GM23338 (cell line): Measurements from ENCODE around the gene LARP1B. TPM values are rescaled to one million over a fixed set of nuclear protein-coding genes. Genes with fewer than 3 reads are reported as not detected.

Experiments used
- ATAC-seq: fragments of 200-7000 bp; cut with Tn5 transposase; 3 replicates; pipeline ENCODE4 v1.9.1; 2020
- DNase-seq: peaks from one replicate; pipeline ENCODE4 v3.0.0-alpha.2; 2015; ENCODE audit warnings: low spot score
- H2AFZ ChIP-seq: fragments of 200-600 bp; sonication (generic); 2 replicates; pipeline ENCODE4 v1.8.0; 2016; ENCODE audit warnings: antibody characterized with exemption, mild to moderate bottlenecking, moderate library complexity
- H3F3A ChIP-seq: fragments of 200-600 bp; sonication (generic); replicated peaks from 2 replicates; pipeline ENCODE4 v1.8.0; 2017; ENCODE audit warnings: antibody characterized with exemption, mixed run types, low read depth
- H3K27ac ChIP-seq: fragments of 200-600 bp; sonication (generic); 2 replicates; pipeline ENCODE4 v1.6.1; 2016; ENCODE audit warnings: low read depth
- H3K27me3 ChIP-seq: fragments of 200-600 bp; sonication (generic); 2 replicates; pipeline ENCODE4 v1.8.0; 2016; ENCODE audit warnings: mild to moderate bottlenecking, mixed run types, moderate library complexity; ENCODE audit not compliant: insufficient read depth
- H3K36me3 ChIP-seq: fragments of 200-600 bp; sonication (generic); 2 replicates; pipeline ENCODE4 v1.8.0; 2016; ENCODE audit warnings: mild to moderate bottlenecking; ENCODE audit not compliant: insufficient read depth
- H3K4me1 ChIP-seq: fragments of 200-600 bp; sonication (generic); 2 replicates; pipeline ENCODE4 v1.8.0; 2016; ENCODE audit warnings: mild to moderate bottlenecking, moderate library complexity; ENCODE audit not compliant: insufficient read depth
- H3K4me2 ChIP-seq: fragments of 200-600 bp; sonication (generic); 2 replicates; pipeline ENCODE4 v1.7.1; 2017; ENCODE audit warnings: mixed run types
- H3K4me3 ChIP-seq: fragments of 200-600 bp; sonication (generic); 2 replicates; pipeline ENCODE4 v1.6.1; 2016; ENCODE audit warnings: mixed run types
- H3K79me2 ChIP-seq: fragments of 200-600 bp; sonication (generic); replicated peaks from 2 replicates; pipeline ENCODE4 v1.8.0; 2017; ENCODE audit warnings: mild to moderate bottlenecking; ENCODE audit not compliant: insufficient read depth
- H3K9me2 ChIP-seq: fragments of 200-600 bp; sonication (generic); 2 replicates; pipeline ENCODE4 v1.8.0; 2017; ENCODE audit not compliant: insufficient read depth
- H4K20me1 ChIP-seq: fragments of 200-600 bp; sonication (generic); replicated peaks from 2 replicates; pipeline ENCODE4 v1.8.0; 2017; ENCODE audit warnings: mild to moderate bottlenecking; ENCODE audit not compliant: insufficient read depth
- H3K27ac Mint-ChIP-seq: 2 replicates; pipeline ENCODE4 v1.8.0; 2020; ENCODE audit warnings: inconsistent platforms, mild to moderate bottlenecking, moderate library complexity, mixed read lengths
- H3K27me3 Mint-ChIP-seq: 3 replicates; pipeline ENCODE4 v1.8.0; 2022; ENCODE audit warnings: low read depth, mild to moderate bottlenecking, moderate library complexity, mixed read lengths, inconsistent platforms; ENCODE audit not compliant: insufficient read depth, poor library complexity
- H3K36me3 Mint-ChIP-seq: 3 replicates; pipeline ENCODE4 v1.8.0; 2021; ENCODE audit warnings: low read depth, mild to moderate bottlenecking, inconsistent platforms, moderate library complexity, mixed read lengths
- H3K4me1 Mint-ChIP-seq: 3 replicates; pipeline ENCODE4 v1.8.0; 2020; ENCODE audit warnings: mild to moderate bottlenecking, inconsistent platforms, mixed read lengths
- H3K4me3 Mint-ChIP-seq: 3 replicates; pipeline ENCODE4 v1.8.0; 2021; ENCODE audit warnings: moderate library complexity, mild to moderate bottlenecking, inconsistent platforms, mixed read lengths
- H3K9me3 Mint-ChIP-seq: 3 replicates; pipeline ENCODE4 v1.8.0; 2020; ENCODE audit warnings: moderate library complexity, mild to moderate bottlenecking, inconsistent platforms, mixed read lengths
- CTCF ChIP-seq, 2 experiments: fragments of 200-600 bp in 1 of 2; sonication (generic) in 1 of 2; conservative IDR thresholded peaks; 2 replicates each; pipeline versions ENCODE4 v1.5.1 to v1.6.1; 2016 to 2017; ENCODE audit warnings: antibody characterized with exemption in 2 of 2, low read depth in 2 of 2, mild to moderate bottlenecking in 2 of 2, moderate library complexity in 1 of 2
- EZH2phosphoT487 ChIP-seq: fragments of 200-600 bp; sonication (generic); IDR thresholded peaks from one replicate; pipeline ENCODE4 v1.8.1; 2018; ENCODE audit warnings: antibody characterized with exemption; ENCODE audit not compliant: unreplicated experiment
- NANOG ChIP-seq: IDR thresholded peaks from 2 replicates; pipeline ENCODE4 v1.6.1; 2016; ENCODE audit warnings: antibody characterized with exemption, borderline replicate concordance
- ZNF462 ChIP-seq: fragments of 250-450 bp; sonication (Bioruptor Pico); IDR thresholded peaks from 2 replicates; pipeline ENCODE4 v1.5.0; 2020; ENCODE audit warnings: mild to moderate bottlenecking, moderate library complexity
- polyA plus RNA-seq: library from polyadenylated mRNA; unstranded; fragments of >200 nt; fragmentation: Nextera tagmentation; extraction: Ambion mirVana; gene quantifications from 2 replicates; pipeline ENCODE4 v1.2.1, GENCODE V29; 2016
- total RNA-seq: library from RNA; depleted of rRNA; stranded (reverse); fragments of >200 nt; shearing (Covaris generic); gene quantifications from 2 replicates; pipeline ENCODE4 v1.2.3, GENCODE V29; 2014
- TF ChIP-seq, protein P1 (sequence below): IDR thresholded peaks from one replicate; pipeline ENCODE4 v1.6.1; 2018; ENCODE audit warnings: antibody characterized with exemption; ENCODE audit not compliant: unreplicated experiment

LARP1B gene
- total and polyA plus RNA-seq, 2 experiments from 2014 or later: 42.5 to 45.4 TPM

DNA sequence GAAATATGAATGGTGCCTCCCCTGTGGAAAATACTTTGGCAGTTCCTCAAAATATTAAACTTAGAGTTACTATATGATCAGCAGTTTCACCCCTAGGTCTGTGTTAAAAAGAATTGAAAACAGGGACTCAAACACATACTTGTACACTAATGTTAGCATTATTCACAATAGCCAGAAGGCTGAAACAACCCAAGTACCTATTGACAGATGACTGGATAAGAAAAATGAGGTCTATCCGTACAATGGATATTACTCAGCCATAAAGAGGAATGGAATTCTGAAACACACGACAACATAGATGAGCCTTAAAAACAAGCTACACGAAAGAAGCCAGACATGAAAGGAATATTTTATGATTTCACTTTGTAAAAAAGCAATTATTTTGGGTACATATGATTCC lies 171.6 kb downstream of the LARP1B start:
- H3K4me1 ChIP-seq: no peaks in the 10 kb centered on the region
- H3K4me3 Mint-ChIP-seq: no peak overlapping the region

DNA sequence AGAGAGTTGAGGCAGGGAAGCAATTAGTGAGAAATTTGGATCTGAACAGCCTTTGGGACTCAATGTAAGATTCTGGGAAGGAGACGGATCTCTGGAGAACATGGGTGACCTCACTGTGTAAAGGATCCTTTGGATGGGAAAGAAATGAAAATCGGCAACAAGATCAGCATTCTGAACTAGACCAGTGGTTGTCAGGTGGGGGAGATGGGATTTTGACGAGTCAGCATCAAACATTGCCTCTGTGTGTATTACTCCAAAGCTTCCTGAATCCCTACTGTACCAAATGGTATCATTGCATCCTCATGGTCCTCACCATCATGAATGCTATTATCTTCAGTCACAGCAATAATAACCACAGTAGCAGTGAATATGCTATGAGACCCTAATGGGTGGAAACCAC lies 173.7 kb downstream of the LARP1B start:
- no peaks in the 10 kb centered on the region for H3K27me3 Mint-ChIP-seq
- TF ChIP-seq CTCF (conservative IDR thresholded peaks at IDR 0.05; ENCODE audit: low read depth in 2 of 2) (no peak), ZNF462 (CRISPR knock-in tag) (no peak)

More for the DNA sequence above, 171.6 kb downstream of the LARP1B start:
- Histone ChIP-seq H3K9me2 (no peaks in the 10 kb centered on the region; the same call in 1 of the 2 replicates), H4K20me1 (no peaks in the 10 kb centered on the region), H3K27ac (no peak overlapping the region), H3K4me2 (no peak overlapping the region), H3K27me3 (no peaks in the 10 kb centered on the region), H2AFZ (no peak overlapping the region), H3K79me2 (no peaks in the 10 kb centered on the region), H3F3A (no peaks in the 10 kb centered on the region), H3K36me3 (no peaks in the 10 kb centered on the region), H3K4me3 (no peak overlapping the region)
- Mint-ChIP-seq H3K27me3 (no peaks in the 10 kb centered on the region), H3K4me1 (peaks cover 3% of the 10 kb centered on the region; the same call in 1 of the 3 replicates), H3K36me3 (no peaks in the 10 kb centered on the region), H3K27ac (no peak overlapping the region), H3K9me3 (no peaks in the 10 kb centered on the region; the same call in 1 of the 3 replicates)
- no peak for DNase-seq
- ATAC-seq: no peak
- TF ChIP-seq NANOG (no peak), EZH2phosphoT487 (no peak)
- TF ChIP-seq, protein P1, sequence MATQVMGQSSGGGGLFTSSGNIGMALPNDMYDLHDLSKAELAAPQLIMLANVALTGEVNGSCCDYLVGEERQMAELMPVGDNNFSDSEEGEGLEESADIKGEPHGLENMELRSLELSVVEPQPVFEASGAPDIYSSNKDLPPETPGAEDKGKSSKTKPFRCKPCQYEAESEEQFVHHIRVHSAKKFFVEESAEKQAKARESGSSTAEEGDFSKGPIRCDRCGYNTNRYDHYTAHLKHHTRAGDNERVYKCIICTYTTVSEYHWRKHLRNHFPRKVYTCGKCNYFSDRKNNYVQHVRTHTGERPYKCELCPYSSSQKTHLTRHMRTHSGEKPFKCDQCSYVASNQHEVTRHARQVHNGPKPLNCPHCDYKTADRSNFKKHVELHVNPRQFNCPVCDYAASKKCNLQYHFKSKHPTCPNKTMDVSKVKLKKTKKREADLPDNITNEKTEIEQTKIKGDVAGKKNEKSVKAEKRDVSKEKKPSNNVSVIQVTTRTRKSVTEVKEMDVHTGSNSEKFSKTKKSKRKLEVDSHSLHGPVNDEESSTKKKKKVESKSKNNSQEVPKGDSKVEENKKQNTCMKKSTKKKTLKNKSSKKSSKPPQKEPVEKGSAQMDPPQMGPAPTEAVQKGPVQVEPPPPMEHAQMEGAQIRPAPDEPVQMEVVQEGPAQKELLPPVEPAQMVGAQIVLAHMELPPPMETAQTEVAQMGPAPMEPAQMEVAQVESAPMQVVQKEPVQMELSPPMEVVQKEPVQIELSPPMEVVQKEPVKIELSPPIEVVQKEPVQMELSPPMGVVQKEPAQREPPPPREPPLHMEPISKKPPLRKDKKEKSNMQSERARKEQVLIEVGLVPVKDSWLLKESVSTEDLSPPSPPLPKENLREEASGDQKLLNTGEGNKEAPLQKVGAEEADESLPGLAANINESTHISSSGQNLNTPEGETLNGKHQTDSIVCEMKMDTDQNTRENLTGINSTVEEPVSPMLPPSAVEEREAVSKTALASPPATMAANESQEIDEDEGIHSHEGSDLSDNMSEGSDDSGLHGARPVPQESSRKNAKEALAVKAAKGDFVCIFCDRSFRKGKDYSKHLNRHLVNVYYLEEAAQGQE: no peak

More for the DNA sequence above, 173.7 kb downstream of the LARP1B start:
- Histone ChIP-seq H4K20me1 (no peaks in the 10 kb centered on the region), H3F3A (no peaks in the 10 kb centered on the region), H3K27me3 (no peaks in the 10 kb centered on the region), H3K4me3 (no peak overlapping the region), H3K4me1 (no peaks in the 10 kb centered on the region), H3K36me3 (no peaks in the 10 kb centered on the region), H3K27ac (no peak overlapping the region), H3K4me2 (no peak overlapping the region), H3K9me2 (no peaks in the 10 kb centered on the region; the same call in 1 of the 2 replicates), H2AFZ (no peak overlapping the region), H3K79me2 (no peaks in the 10 kb centered on the region)
- Mint-ChIP-seq H3K4me1 (no peaks in the 10 kb centered on the region), H3K9me3 (no peaks in the 10 kb centered on the region; the same call in 1 of the 3 replicates), H3K4me3 (no peak overlapping the region), H3K27ac (no peak overlapping the region), H3K36me3 (no peaks in the 10 kb centered on the region)
- DNase-seq (no peak), ATAC-seq (no peak)
